ENCODE data around the gene ADAMTS9. TPM values are rescaled to one million over a fixed set of nuclear protein-coding genes. Genes with fewer than 3 reads are reported as not detected.
A peak's percentile ranks its signal among the peaks of the same experiment; 100 is the strongest.

The ADAMTS9 gene
- total RNA-seq, 4 donors from 2014 or later = 5.1 to 52.0 (median 9.5) TPM

DNA sequence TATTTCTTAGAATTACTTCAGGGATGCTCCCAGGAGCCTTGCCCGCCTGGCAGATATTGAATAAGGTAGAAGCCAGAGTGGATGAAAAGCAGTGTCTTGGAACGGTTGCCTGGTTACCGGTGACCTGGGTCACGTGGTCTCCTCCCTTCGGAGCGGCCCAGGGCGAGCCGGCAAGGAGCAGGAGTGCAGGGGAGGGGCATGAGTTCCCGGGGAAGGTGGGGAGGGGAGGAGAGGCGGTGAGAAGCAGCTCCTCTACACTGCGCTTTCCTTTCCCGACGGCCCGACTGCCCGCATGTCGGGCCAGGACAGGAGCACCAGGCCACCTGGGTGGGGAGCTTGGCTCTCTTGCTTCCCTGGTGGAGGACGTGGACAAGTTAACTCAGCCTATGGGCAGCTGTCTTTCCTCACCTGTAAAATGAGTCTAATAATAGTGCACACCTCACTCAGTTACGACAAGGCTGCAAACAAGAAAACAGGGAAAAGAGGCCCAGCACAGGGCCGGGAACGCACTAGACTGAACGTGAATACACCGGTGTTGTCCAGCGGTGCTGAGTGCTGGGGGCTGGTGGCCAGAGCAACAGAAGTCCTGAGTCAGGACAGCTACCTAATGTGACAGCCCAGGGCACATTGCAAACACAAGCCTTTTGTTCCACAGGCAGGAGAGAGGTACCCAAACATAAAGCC lies 198.3 kb downstream of the ADAMTS9 start:
- Histone ChIP-seq H3K36me3 (no peaks in the 10 kb centered on the region), H3K27ac (no peak overlapping the region), H3K9me3 (no peaks in the 10 kb centered on the region), H3K4me3 (peak overlapping the region in 1 of 4 donors; percentile 8), H3K4me1 (no peaks in the 10 kb centered on the region), H3K27me3 (no peaks in the 10 kb centered on the region)
- no peak for TF ChIP-seq CTCF (IDR thresholded peaks at IDR 0.05)
- no peak for TF ChIP-seq POLR2A (IDR thresholded peaks at IDR 0.05)
- DNase-seq = peak in 2 of 3 donors; percentile 50 to 56

- H3K4me3 ChIP-seq = no peak overlapping the region
- no peak for DNase-seq
- H3K36me3 ChIP-seq = no peaks in the 10 kb centered on the region
Measured at GRCh38 chr3:64488939-64489338, 198.9 kb downstream of the ADAMTS9 start.

GRCh38 chr3:64484289-64484992 lies 203.4 kb downstream of the ADAMTS9 start:
- peak; percentile 39 to 83 (median 75) for DNase-seq
- Histone ChIP-seq H3K4me1 (no peaks in the 10 kb centered on the region), H3K36me3 (no peaks in the 10 kb centered on the region), H3K4me3 (no peak overlapping the region), H3K27ac (no peak overlapping the region), H3K27me3 (no peaks in the 10 kb centered on the region), H3K9me3 (no peaks in the 10 kb centered on the region)
- TF ChIP-seq POLR2A (IDR thresholded peaks at IDR 0.05) (no peak), CTCF (IDR thresholded peaks at IDR 0.05) (peak; percentile 40 to 82 (median 74))

More at GRCh38 chr3:64488939-64489338, 198.9 kb downstream of the ADAMTS9 start:
- Histone ChIP-seq H3K27ac (no peak overlapping the region), H3K4me1 (no peaks in the 10 kb centered on the region), H3K9me3 (no peaks in the 10 kb centered on the region), H3K27me3 (no peaks in the 10 kb centered on the region)
- TF ChIP-seq POLR2A (IDR thresholded peaks at IDR 0.05) = no peak
- TF ChIP-seq CTCF (IDR thresholded peaks at IDR 0.05) = no peak

- H3K36me3 ChIP-seq = no peaks in the 10 kb centered on the region
- H3K4me1 ChIP-seq = no peaks in the 10 kb centered on the region
- H3K4me3 ChIP-seq = no peak overlapping the region
- no peak overlapping the region for H3K27ac ChIP-seq
- no peak for DNase-seq
- TF ChIP-seq POLR2A (IDR thresholded peaks at IDR 0.05) (no peak), CTCF (IDR thresholded peaks at IDR 0.05) (no peak)
- no peaks in the 10 kb centered on the region for H3K9me3 ChIP-seq
- no peaks in the 10 kb centered on the region for H3K27me3 ChIP-seq
Measured at GRCh38 chr3:64483467-64483866, 204.3 kb downstream of the ADAMTS9 start.

DNA sequence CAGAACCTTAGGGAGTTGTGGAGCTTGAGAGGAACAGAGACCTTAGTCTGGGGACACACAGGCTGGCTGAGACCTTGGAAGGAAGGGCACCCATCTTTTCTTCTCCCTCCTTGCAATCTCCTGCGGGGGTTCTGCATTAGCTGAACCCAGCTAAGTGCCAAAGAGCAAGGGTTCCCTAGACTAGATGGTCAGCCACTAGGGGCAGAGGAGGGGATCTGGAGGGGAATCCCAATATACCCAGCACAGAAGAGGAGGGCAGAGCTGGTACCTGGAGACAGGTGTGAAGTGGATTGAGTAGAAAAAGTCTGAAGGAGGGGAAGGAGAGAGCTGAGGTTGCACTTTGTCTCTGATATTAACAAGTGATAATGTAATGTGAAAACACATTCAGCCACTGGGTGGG lies 212.8 kb downstream of the ADAMTS9 start:
- no peak overlapping the region for H3K4me3 ChIP-seq
- TF ChIP-seq POLR2A (IDR thresholded peaks at IDR 0.05) (no peak), CTCF (IDR thresholded peaks at IDR 0.05) (no peak)

More for the DNA sequence above, 212.8 kb downstream of the ADAMTS9 start:
- H3K36me3 ChIP-seq = no peaks in the 10 kb centered on the region
- no peaks in the 10 kb centered on the region for H3K27me3 ChIP-seq
- DNase-seq = no peak
- H3K4me1 ChIP-seq = no peaks in the 10 kb centered on the region
- no peaks in the 10 kb centered on the region for H3K9me3 ChIP-seq
- no peak overlapping the region for H3K27ac ChIP-seq
